ENCODE data around the gene UBAC1.

- TF ChIP-seq EZH2 (IDR thresholded peaks at IDR 0.05; ENCODE audit: low read length) (no peak), CTCF (optimal IDR thresholded peaks at IDR 0.05 in 1 of 3, IDR thresholded peaks at IDR 0.05 in 1 of 3, conservative IDR thresholded peaks at IDR 0.05 in 1 of 3; ENCODE audit: extremely low read depth in 1 of 3, insufficient read depth in 2 of 3, low read length in 3 of 3) (no peak)
These were observed 23.4 kb downstream of the UBAC1 start for GRCh38 chr9:135937521-135938489.
